ENCODE results near the gene MED27. TPM values are rescaled to one million over a fixed set of nuclear protein-coding genes. Genes with fewer than 3 reads are reported as not detected.

Gene MED27
- total RNA-seq, 2 donors from 2014 or later, result 29.0 to 30.5 TPM

DNA sequence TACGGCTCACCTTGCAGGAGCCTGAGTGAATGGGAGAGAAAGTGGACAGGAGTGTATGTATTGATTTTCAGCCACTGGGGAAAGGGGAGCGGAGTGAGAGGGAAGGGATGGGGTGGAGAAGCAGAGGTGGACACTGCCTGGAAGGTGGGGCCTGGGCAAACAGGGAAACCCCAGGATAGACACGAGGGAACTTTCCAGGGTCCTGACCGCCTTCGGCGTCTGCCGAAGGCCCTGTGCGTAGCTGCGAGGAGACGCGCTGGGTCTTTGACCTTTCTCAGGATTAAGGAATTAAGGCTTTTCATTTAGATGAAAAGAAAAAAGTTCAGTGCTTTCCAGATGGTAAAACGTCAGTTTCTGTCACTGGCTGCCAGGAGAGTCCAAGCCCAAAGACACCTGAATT is 205.2 kb downstream of the MED27 start:
- H3K36me3 Mint-ChIP-seq (ENCODE audit: insufficient read depth in 2 of 2), result no peaks in the 10 kb centered on the region
- H3K9me3 Mint-ChIP-seq, result no peaks in the 10 kb centered on the region
- H3K4me3 Mint-ChIP-seq, result no peak overlapping the region
- ATAC-seq (replicated peaks in 1 of 2) (no peak), DNase-seq (no peak)
- no peak overlapping the region for H3K27ac Mint-ChIP-seq
- H3K4me1 Mint-ChIP-seq (ENCODE audit: low read depth), result peaks cover 17% of the 10 kb centered on the region
- H3K27me3 Mint-ChIP-seq (ENCODE audit: low read depth), result no peaks in the 10 kb centered on the region

DNA sequence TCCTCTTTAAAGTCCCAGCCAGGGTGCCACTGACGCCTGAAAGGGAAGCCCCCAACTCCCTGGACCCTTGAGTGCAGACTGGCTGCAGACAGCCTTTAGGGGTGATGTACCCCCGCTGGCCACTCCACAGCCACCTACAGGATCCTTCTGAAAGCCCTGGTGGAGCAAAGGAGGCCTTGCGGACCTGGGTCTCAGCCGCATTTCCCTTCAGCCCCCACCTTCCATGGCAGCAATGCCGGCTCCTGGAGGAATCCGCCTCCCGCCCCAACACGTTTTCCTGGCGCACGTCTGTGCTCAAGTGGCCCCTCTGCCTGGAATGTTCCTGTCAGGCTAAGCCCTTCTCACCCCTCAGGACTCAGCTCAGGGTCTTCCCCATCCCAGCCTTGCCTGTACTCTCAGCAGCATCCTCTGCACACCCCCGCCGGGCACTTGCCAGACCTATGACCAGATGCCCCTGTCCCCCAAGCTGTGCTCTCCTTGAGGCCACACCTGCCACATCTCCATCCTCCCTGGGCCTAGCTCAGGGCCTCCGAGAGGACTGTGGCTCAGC is 205.7 kb downstream of the MED27 start:
- Mint-ChIP-seq H3K27ac (no peak overlapping the region), H3K9me3 (no peaks in the 10 kb centered on the region), H3K4me1 (ENCODE audit: low read depth) (peaks cover 17% of the 10 kb centered on the region), H3K27me3 (ENCODE audit: low read depth) (no peaks in the 10 kb centered on the region), H3K36me3 (ENCODE audit: insufficient read depth in 2 of 2) (no peaks in the 10 kb centered on the region), H3K4me3 (no peak overlapping the region)
- ATAC-seq (replicated peaks in 1 of 2) (no peak), DNase-seq (no peak)

DNA sequence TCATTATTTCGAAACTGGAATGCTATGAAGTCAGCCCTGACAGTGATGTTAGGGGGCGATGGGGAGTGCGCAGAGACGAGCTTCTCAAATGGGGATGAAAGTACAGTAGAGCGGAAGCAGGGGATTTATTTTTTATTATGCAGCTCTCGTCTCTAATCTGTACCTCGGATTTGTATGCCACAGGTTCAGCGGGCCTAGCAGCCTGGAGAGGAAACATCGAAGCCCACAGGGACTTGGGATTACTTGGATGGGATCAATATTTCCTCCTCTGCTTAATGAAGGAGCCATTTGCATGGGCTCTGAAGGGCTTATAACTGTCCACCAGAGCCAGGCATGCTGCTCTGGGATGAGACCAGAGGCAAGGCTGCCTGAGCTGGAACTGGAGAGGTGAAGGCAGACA is 206.3 kb downstream of the MED27 start:
- H3K4me1 Mint-ChIP-seq (ENCODE audit: low read depth), result peaks cover 17% of the 10 kb centered on the region
- ATAC-seq (replicated peaks in 1 of 2) (no peak), DNase-seq (no peak)
- H3K27me3 Mint-ChIP-seq (ENCODE audit: low read depth), result no peaks in the 10 kb centered on the region
- no peak overlapping the region for H3K27ac Mint-ChIP-seq
- no peaks in the 10 kb centered on the region for H3K9me3 Mint-ChIP-seq
- H3K4me3 Mint-ChIP-seq, result no peak overlapping the region
- H3K36me3 Mint-ChIP-seq (ENCODE audit: insufficient read depth in 2 of 2), result no peaks in the 10 kb centered on the region

DNA sequence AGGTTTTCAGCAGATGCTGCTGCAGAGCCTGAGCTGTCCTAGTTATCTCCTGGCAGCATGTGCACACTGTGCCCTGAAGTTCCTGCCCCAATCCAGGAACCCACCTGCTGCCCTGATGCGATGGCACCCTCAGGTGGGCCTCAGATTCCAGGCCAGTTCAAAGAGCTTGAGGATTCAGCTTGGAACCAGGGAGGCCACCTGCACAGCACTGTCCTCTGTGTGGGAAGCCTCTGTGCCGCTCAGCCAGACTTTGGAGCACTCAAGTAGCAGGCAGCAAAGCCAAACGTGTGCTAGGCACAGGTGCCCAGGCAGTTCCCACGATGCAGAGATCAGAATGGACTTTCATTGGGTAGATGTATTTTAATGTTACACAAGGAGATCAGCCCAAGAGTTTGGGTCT is 207.0 kb downstream of the MED27 start:
- Mint-ChIP-seq H3K4me3 (no peak overlapping the region), H3K27ac (no peak overlapping the region), H3K4me1 (ENCODE audit: low read depth) (peaks cover 17% of the 10 kb centered on the region), H3K27me3 (ENCODE audit: low read depth) (no peaks in the 10 kb centered on the region), H3K9me3 (no peaks in the 10 kb centered on the region), H3K36me3 (ENCODE audit: insufficient read depth in 2 of 2) (no peaks in the 10 kb centered on the region)
- DNase-seq (no peak), ATAC-seq (replicated peaks in 1 of 2) (no peak)

DNA sequence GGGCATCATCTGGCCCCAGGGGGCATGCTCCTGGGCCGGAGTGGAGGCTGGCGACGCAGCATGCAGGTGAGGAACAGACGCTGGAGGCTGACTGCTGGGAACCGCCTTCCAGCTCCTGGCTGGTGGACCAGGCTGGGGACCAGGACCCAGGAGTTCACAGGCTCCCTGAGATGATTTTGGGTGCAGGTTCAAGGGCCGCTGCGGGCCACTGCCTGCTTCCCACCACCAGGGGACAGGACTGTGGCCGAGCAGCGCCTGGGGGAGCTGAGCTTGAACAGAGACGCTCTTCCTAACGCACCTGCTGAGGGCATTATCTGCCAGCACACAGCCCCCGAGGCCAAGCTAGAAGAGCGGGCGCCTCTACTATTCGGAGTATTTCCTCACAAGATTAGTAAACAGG is 207.7 kb downstream of the MED27 start:
- Mint-ChIP-seq H3K9me3 (no peaks in the 10 kb centered on the region), H3K4me1 (ENCODE audit: low read depth) (peaks cover 12% of the 10 kb centered on the region), H3K27me3 (ENCODE audit: low read depth) (no peaks in the 10 kb centered on the region), H3K4me3 (no peak overlapping the region), H3K27ac (no peak overlapping the region), H3K36me3 (ENCODE audit: insufficient read depth in 2 of 2) (no peaks in the 10 kb centered on the region)
- ATAC-seq (replicated peaks in 1 of 2) (no peak), DNase-seq (no peak)

DNA sequence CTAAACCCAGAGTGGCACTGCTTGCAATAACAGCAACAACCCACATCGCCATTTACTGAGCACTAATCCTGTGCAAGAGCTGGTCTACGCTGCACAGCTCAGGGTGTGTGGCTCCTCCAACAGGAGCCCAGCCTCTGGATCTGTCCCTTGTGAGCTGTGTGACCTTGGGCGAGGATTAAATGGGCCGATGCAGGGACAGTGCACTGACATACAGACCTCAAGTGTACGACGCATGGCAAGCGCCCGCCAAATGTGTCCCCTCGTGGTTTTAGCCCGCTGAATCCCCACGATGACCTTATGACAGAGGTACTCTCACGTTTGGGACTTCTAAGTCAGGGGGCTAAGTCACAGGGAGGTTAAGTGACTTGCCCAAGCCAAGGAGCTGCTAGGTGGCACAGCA is 209.5 kb downstream of the MED27 start:
- H3K27me3 Mint-ChIP-seq (ENCODE audit: low read depth), result no peaks in the 10 kb centered on the region
- no peaks in the 10 kb centered on the region for H3K4me1 Mint-ChIP-seq (ENCODE audit: low read depth)
- H3K9me3 Mint-ChIP-seq, result no peaks in the 10 kb centered on the region
- no peak overlapping the region for H3K4me3 Mint-ChIP-seq
- DNase-seq (no peak), ATAC-seq (replicated peaks in 1 of 2) (no peak)
- no peaks in the 10 kb centered on the region for H3K36me3 Mint-ChIP-seq (ENCODE audit: insufficient read depth in 2 of 2)
- H3K27ac Mint-ChIP-seq, result no peak overlapping the region

DNA sequence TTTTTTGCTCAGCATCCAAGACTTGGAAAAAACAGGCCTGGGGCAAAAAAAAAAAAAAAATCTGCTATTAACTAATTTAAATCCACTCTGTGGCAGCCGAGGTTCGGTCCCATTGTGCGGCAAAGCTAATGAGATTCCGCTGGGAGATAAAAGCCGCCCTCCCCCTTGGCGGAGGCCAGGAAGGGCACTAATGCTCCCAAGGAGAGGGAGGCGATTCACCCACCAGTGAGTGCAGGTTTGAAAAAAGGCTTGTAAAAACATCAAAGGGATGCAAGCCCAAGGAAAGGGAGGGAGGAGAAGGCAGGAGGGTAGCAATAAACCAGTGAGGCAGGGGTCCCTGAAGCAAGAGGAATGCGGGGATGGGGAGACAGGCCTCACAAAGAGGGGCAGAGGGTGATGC is 210.3 kb downstream of the MED27 start:
- Mint-ChIP-seq H3K27me3 (ENCODE audit: low read depth) (no peaks in the 10 kb centered on the region), H3K9me3 (no peaks in the 10 kb centered on the region), H3K4me1 (ENCODE audit: low read depth) (no peaks in the 10 kb centered on the region), H3K4me3 (no peak overlapping the region), H3K27ac (no peak overlapping the region), H3K36me3 (ENCODE audit: insufficient read depth in 2 of 2) (no peaks in the 10 kb centered on the region)
- DNase-seq (no peak), ATAC-seq (replicated peaks in 1 of 2) (no peak)

DNA sequence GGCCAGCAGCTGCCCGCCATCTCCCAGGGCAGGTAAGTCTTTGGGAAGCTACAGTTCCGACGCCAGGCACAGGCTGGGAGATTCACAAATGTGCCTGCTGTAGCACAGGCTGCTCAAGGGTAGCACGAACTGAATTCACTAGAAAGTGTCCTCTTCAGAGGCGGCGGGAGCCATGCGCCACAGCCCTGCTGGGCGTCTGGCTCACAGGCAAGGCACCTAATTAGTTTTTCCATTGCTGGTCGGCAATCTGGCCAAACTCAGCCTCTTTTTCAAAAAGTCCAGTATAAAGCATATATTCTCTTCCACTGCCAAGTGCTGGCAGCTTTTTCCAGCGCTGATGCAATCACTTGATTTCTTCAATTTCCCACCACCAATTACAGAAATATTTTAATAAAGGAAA is 210.9 kb downstream of the MED27 start:
- ATAC-seq (replicated peaks in 1 of 2), result no peak
- Mint-ChIP-seq H3K27me3 (ENCODE audit: low read depth) (no peaks in the 10 kb centered on the region), H3K4me1 (ENCODE audit: low read depth) (no peaks in the 10 kb centered on the region)

DNA sequence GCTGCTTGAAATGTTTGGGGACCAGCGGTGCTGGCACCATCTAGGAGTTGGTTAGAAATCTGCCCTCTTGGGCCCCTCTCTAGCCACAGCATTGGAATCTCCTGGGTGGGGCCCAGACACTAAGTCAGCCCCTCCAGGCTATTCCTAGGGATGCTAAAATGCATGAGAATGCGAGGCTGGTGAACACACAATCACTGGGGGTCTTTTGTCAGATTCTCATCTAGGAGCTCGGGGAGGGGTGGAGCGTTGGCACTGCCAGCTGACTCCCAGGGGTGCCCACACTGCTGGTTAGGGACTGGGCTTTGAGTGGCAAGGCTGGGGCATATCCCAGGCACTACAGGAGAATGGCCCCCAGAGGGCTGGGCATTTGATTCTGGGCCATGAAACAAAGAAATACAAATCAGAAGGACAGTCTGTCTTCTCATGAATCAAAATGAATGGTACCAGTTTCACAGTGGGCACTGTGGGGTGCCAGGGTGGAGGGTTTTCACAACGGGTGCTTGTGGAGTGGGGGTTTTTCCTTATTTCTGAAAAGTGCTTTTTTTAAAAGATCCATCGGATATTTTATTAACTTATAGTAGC is 212.0 kb downstream of the MED27 start:
- no peaks in the 10 kb centered on the region for H3K36me3 Mint-ChIP-seq (ENCODE audit: insufficient read depth in 2 of 2)
- no peaks in the 10 kb centered on the region for H3K4me1 Mint-ChIP-seq (ENCODE audit: low read depth)
- no peaks in the 10 kb centered on the region for H3K27me3 Mint-ChIP-seq (ENCODE audit: low read depth)

More for the DNA sequence above, 210.9 kb downstream of the MED27 start:
- Mint-ChIP-seq H3K36me3 (ENCODE audit: insufficient read depth in 2 of 2) (no peaks in the 10 kb centered on the region), H3K4me3 (no peak overlapping the region), H3K9me3 (no peaks in the 10 kb centered on the region), H3K27ac (no peak overlapping the region)
- no peak for DNase-seq

DNA sequence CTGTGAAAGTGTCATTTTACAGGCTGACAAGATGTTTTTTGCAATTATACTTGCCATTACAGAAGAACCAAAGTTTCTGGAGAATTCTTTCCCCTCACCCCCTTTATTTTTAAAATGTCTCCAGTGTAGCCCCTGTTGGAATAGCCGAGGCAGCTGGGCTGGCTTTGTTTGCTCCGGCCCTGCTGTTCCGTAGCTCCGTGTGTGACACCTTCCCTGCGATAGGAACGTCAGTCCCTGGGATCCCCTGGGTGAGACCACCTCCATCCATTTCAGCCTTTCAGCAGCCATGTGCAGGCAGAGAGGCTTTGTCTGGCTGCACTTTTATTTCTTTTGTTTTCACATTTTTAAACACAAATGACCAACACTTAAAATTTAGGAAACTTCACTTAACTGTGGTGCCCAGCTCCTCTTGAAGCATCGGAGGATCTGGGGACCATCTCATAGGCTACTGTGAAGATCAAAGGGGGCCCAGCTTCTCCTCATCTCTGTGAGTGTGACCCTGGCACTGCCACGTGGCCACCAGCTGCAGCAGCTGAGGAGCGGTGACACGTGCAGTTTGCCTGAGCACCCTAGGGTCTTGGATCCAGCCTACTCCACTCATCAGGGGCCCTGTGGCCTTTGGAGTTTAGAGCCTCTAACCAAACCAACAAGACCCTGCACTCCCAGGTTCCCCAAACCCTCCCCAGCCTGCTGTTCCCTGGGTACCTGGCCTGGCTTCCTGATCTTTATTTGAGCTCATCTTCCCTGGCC is 214.0 kb downstream of the MED27 start:
- no peaks in the 10 kb centered on the region for H3K27me3 Mint-ChIP-seq (ENCODE audit: low read depth)
- H3K4me3 Mint-ChIP-seq, result no peak overlapping the region
- H3K4me1 Mint-ChIP-seq (ENCODE audit: low read depth), result no peaks in the 10 kb centered on the region
- ATAC-seq (replicated peaks in 1 of 2) (no peak), DNase-seq (no peak)
- no peaks in the 10 kb centered on the region for H3K36me3 Mint-ChIP-seq (ENCODE audit: insufficient read depth in 2 of 2)
- no peaks in the 10 kb centered on the region for H3K9me3 Mint-ChIP-seq
- H3K27ac Mint-ChIP-seq, result no peak overlapping the region

More for the DNA sequence above, 212.0 kb downstream of the MED27 start:
- Mint-ChIP-seq H3K27ac (no peak overlapping the region), H3K4me3 (no peak overlapping the region), H3K9me3 (no peaks in the 10 kb centered on the region)
- ATAC-seq (replicated peaks in 1 of 2) (no peak), DNase-seq (no peak)

DNA sequence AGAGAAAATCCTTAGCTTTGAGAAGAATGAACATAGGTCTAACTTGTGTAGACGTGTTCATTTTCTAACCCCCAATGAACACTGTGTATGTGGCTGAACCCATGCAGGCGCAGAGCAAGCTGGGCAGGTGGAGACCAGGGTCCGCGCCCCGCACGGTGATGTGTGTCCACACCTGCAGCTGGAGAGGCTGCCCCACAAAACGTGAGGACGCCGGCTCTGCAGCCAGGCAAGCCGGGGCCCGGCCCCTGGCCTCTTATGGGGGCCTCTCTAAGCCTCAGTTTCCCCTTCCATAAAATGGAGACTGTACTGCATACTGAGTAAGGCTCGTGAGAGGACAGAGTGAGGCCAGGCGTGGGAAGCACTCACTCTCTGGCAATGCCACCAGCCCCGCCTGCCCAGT is 215.1 kb downstream of the MED27 start:
- Mint-ChIP-seq H3K36me3 (ENCODE audit: insufficient read depth in 2 of 2) (no peaks in the 10 kb centered on the region), H3K27me3 (ENCODE audit: low read depth) (no peaks in the 10 kb centered on the region), H3K4me3 (no peak overlapping the region), H3K27ac (no peak overlapping the region), H3K4me1 (ENCODE audit: low read depth) (no peaks in the 10 kb centered on the region), H3K9me3 (no peaks in the 10 kb centered on the region)
- DNase-seq (no peak), ATAC-seq (replicated peaks in 1 of 2) (no peak)

DNA sequence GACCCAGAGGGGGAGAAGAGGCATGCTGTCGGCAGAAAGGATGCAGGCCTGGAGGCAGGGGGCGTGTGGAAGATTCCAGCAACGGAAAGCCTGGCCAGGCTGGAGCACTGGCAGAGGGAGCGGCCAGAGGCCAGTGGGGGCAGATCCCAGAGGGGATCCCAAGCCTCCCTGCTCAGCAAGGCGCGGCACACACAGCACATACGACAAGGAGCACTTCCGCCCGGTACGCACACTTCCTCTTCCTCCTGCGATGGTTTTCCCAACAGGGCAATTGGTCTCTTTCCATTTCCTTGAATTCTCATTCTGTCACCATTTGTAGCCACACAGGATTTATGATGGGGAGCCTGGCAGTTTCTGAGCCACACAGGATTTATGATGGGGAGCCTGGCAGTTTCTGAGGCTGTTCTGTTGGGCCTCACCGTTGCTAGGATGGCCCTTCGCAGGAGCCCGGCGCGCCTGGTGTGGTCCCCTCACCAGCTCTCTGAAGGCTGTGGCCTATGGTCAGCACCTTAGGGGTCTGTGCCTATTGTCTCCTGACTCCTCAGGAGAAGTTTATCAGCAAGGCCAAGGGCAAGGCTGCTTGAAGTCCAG is 216.3 kb downstream of the MED27 start:
- H3K27ac Mint-ChIP-seq, result no peak overlapping the region
- H3K4me3 Mint-ChIP-seq, result no peak overlapping the region
- H3K4me1 Mint-ChIP-seq (ENCODE audit: low read depth), result no peaks in the 10 kb centered on the region
- H3K9me3 Mint-ChIP-seq, result no peaks in the 10 kb centered on the region
- H3K27me3 Mint-ChIP-seq (ENCODE audit: low read depth), result no peaks in the 10 kb centered on the region
- DNase-seq (no peak), ATAC-seq (replicated peaks in 1 of 2) (no peak)
- no peaks in the 10 kb centered on the region for H3K36me3 Mint-ChIP-seq (ENCODE audit: insufficient read depth in 2 of 2)

DNA sequence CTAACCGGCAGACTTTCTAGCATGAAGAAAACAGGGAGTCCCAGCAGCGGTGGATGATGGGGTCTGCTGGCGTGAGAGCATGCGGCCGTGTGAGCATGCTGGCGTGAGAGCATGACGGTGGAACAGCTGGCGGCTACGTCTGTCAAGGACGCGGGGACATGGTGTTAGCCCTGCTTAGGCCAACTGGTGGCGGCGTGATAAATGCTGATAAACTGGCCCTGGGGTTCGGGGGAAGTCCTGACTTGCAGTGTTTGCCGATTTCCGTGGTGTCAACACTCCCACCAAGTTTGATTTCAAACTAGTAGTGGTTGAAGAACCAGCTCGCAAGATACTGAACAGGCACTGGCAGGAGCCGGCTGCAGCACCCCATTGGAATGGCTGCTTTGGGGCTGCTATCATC is 217.4 kb downstream of the MED27 start:
- DNase-seq (no peak), ATAC-seq (replicated peaks in 1 of 2) (no peak)
- no peaks in the 10 kb centered on the region for H3K9me3 Mint-ChIP-seq
- no peak overlapping the region for H3K27ac Mint-ChIP-seq
- no peaks in the 10 kb centered on the region for H3K36me3 Mint-ChIP-seq (ENCODE audit: insufficient read depth in 2 of 2)
- no peak overlapping the region for H3K4me3 Mint-ChIP-seq
- no peaks in the 10 kb centered on the region for H3K27me3 Mint-ChIP-seq (ENCODE audit: low read depth)
- no peaks in the 10 kb centered on the region for H3K4me1 Mint-ChIP-seq (ENCODE audit: low read depth)

Data from activated T-cell treated with anti-CD3 and anti-CD28 coated beads, Interleukin-2, amount 50 U/mL, for 72 hours (primary cell).